ENCODE results near the gene ASIC5. TPM values are rescaled to one million over a fixed set of nuclear protein-coding genes. Genes with fewer than 3 reads are reported as not detected.

The ASIC5 gene
- total and polyA plus RNA-seq, 4 donors = not detected

Other genes starting within 250 kb of the ASIC5 start
- gene GUCY1A1, start 199.4 kb downstream of the ASIC5 start, total RNA-seq = 10 to 100 TPM; 83.2 to 84.7 TPM
- 10 to 100 TPM; 23.3 to 34.5 TPM for gene GUCY1A1, start 199.4 kb downstream of the ASIC5 start, polyA plus RNA-seq (ENCODE audit: insufficient read length in 2 of 2)
- 10 to 100 TPM; 22.6 to 63.7 TPM for gene GUCY1B1, start 107.3 kb downstream of the ASIC5 start, total RNA-seq
- 10 to 100 TPM; 47.2 to 55.6 TPM for gene GUCY1B1, start 107.3 kb downstream of the ASIC5 start, polyA plus RNA-seq (ENCODE audit: insufficient read length in 2 of 2)
- under 1 TPM; 0.50 TPM for gene TDO2, start 37.4 kb upstream of the ASIC5 start, total RNA-seq
- under 1 TPM; 0.15 to 0.79 TPM for gene TDO2, start 37.4 kb upstream of the ASIC5 start, polyA plus RNA-seq (ENCODE audit: insufficient read length in 2 of 2)
- 10 to 100 TPM; 24.2 to 38.3 TPM for gene CTSO, start 87.6 kb upstream of the ASIC5 start, total RNA-seq
- gene CTSO, start 87.6 kb upstream of the ASIC5 start, polyA plus RNA-seq (ENCODE audit: insufficient read length in 2 of 2) = 10 to 100 TPM; 18.2 to 19.8 TPM

All from spinal cord (tissue), 4 donors.